GM18505 (cell line): ENCODE results near the gene OSBPL3.

Experiments
- ATAC-seq: cut with Tn5 transposase; IDR thresholded peaks from one replicate; pipeline ENCODE4 v1.9.1; 2021; ENCODE audit not compliant: unreplicated experiment
- POLR2A ChIP-seq: IDR thresholded peaks from 4 replicates; pipeline ENCODE4 v1.6.1; 2011; ENCODE audit warnings: borderline replicate concordance; ENCODE audit not compliant: insufficient read depth, insufficient read length; ENCODE audit errors: extremely low read depth

OSBPL3 gene

DNA sequence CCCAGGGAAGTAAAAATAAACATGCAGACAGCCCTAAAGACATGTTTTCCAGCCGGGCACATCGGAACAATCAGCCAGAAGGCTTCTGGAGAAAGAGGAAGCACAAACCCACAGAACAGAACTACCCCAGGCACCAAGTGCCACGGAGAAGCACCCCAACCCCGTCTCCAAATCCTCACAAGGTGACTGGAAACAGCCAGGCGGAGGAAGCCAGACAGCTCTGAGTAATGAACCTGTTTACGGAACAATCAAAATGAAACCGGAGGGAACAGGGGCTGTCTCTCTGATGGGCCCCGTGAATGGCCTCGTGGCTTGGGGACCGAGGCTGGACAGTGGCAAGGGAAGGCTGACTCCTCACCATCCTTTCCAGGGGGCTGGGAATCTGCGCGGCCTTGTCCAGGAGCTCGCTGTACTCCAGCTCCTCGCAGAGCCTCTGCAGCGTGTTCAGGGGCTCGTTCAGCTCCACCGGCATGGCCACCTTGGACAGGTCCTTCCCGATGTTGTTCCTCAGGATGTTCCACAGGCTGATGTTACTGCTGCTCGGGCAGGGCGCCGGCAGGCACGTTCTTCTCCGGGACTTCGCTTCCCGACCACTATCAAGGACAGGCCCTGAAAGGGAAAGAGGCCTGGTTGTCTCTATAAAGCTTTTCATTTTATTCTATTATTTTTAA, 145.7 kb downstream of the OSBPL3 start:
- TF ChIP-seq POLR2A = peak; percentile 39
- peak; percentile 31 for ATAC-seq

DNA sequence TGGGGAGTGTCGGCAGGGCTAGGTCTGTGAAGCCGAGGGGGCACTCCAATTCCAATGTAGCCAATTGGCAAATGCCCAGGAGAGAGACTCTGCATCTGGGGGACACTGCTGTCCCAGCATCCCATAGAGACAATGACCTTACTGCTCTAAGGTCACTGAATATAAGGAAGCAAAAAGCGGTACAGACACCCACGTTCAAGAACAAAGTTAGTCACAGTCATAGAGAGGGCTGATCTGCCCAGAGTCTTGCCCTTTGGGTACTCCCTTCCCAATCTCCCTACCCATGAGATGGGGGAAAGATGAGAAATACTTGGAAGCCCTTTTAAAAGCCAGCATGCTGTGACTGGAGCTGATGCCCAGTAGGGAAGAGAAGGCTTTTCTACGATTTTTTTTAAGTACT, 146.4 kb downstream of the OSBPL3 start:
- no peak for TF ChIP-seq POLR2A
- ATAC-seq = no peak

DNA sequence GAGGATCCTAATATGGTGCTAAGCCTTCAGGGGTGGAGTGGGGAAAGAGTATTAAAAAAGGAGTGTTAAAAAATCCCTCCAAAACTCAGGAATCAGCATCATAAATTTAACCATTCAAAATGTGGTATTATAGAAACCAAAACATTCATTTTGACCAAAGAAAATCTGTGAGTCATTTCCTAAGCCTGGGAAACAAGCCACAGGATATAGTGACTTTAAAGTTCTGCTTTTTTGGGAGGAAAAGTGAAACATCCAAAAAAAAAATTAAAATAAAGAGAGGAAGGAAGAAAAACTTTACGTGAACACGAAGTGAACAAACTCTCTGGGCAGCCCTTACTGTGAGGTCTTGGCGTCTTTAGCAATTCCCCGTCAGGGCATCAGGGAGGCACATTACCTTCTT, 148.7 kb downstream of the OSBPL3 start:
- TF ChIP-seq POLR2A = no peak
- ATAC-seq = no peak

DNA sequence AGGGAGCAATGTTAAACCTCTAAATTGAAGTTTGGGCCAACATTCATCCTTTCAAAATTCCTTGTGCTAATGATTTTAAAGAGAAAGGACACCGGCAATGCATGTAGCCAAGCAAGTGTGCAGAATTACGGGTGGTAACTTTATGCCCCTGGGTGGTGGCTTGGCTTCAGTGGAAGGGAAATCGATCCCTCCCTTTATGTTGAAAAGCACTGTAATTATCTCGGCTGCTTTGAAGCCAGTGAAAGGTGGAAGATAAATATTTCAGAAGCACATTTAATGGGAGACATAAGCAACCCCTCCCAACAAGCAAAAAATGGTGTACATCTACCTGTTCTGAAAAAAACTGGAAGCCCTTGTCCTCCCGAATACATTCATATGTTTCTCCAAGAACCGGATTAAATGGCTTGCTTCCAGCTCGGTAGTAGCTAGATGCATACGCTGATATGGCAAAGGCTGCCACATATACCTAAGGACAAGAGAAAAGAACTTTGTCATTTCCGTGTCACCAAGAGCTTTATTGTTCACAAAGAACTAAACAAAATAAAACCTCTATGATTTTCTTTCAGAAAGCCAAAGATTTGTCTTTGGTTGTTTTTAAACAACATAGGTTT, 149.4 kb downstream of the OSBPL3 start:
- TF ChIP-seq POLR2A = no peak
- ATAC-seq = no peak

DNA sequence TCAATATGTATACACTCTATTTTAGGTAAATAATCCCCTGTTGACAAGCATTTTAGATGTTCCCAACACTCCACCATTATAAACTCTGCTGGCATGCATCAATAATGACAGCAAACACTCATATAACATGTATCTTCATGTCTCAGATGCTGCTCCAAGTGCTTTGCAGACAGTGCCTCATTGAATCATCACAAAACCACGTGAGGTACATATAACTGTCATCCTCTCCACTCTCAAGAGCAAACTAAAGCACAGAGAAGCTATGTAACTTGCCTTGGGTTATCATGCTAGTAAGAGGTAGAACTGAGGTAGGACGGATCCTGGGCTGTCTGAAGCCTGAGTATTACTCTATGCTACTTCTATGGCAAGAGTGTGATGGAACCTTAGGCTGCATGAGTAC, 150.2 kb downstream of the OSBPL3 start:
- no peak for ATAC-seq
- TF ChIP-seq POLR2A = no peak

DNA sequence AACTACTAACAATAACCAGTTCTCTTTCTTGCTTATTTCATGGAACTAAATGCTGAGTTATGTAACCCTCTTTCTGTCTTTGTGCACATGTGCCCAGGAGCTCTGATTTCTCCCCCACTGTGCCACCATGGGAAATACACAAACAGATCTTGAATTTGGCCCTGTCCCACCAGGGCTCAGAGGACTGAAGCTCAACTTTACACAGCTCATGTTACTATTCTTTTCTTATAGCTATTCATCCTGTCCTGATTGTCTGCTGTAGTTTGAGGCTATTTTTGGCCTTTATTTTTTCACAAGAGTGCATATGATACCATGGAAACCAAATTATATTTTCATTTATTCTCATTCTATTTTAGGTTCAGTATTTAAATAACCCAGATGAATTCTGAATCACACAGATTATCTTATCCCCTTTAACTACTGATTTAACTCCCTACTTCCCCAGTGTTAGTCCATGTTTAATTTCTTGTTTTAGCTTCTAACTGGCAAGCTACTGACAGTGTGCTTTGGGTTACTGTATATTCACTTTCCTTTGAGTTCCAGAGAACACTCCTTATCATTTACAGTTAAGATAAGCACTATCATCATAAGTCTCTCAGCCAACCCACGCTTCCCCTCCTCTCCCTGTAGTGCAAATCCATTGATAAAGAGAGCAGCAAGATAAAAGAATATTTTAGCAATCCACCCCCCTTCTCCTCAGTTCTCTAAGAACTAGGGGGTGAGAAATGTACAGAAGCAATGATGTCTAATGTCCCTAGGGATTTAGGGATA, 150.9 kb downstream of the OSBPL3 start:
- TF ChIP-seq POLR2A = no peak
- no peak for ATAC-seq

DNA sequence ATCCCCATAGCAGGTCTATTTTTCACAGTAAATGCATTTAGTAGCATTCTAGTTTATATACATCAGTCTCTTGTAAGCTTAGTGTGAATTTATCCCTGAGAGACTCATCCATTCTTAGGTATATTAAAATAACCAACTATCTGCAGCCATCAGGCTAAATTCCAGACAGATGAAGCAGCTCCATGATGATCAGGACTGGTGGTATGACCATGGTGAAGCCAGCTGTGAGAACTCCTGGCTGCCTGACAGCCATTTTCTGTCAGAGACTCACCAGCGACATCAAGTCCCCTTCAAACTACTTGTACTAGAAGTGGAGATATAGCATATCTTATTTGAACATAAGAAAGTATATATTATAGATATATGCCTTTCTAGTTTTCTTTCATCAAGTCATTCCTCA, 152.4 kb downstream of the OSBPL3 start:
- TF ChIP-seq POLR2A = no peak
- no peak for ATAC-seq

DNA sequence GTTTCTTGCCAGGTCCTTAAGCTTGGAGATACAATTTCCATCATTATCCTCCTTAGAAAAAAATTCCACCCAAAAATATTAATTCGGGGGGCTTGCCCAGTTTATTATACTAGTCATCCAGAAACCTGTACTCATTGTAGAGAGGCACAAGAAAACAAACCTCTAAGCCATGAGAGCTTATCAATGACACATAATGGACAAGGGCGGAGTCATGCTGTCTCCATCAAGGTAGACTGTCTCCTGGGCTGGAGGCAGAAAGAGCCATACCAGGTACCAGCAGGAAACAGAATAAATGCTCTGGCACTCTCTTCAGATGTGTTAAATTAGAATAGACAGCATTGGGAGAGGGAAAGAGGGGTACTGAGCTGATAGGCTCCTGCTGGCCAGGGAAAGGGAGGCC, 153.0 kb downstream of the OSBPL3 start:
- no peak for ATAC-seq
- TF ChIP-seq POLR2A = no peak

DNA sequence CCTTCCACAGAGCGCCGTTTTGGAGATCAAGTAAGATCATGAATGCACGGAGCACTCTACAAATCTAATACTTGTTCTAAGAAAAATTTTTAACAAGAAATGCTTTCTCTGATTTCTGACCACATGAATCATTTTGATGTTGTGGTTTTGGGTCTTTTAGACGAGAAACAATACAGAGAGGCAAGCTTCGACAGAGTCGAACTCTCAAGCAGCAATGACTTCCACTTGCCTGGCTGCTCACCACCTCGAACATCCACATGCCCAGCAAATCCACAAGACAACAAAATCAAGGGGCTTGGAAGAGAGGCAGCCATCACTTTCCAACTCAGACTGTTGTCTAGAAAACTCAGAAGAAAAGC, 153.3 kb downstream of the OSBPL3 start:
- ATAC-seq = no peak

DNA sequence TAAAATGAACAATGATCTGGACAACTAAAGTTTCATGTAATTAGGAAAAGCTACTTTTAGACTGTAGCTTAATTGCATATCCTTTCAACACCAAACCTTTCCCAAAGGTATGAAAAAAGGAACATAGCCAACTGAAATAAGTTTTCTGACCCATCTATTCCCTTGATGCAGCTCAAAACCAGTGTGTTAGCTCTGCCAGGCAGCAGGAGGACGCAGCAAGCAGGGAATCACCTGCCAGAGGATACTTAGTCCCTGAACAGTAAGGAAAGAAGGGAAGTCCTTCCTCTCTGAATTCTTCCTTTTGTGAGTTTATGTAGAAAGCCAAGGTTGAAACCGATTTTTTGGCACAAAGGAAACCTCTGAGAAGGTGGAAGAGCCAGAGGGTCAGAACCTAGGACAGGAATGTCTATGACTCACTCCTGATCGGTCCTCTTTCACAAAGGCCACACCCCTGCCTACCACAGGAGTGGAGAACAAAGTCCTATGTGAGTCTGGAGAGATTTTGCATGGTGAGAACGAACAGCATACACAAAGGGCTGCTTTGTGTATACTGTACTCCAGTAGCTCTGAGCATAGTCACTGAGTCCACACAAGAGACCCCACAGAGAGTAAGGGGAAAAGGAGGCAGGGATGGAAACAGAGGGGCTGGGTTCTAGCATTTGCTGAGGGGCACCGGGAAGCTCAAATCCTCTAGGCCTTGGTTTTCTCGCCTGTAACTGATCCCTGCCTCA, 153.9 kb downstream of the OSBPL3 start:
- no peak for TF ChIP-seq POLR2A
- no peak for ATAC-seq

More for the DNA sequence above, 153.3 kb downstream of the OSBPL3 start:
- no peak for TF ChIP-seq POLR2A

DNA sequence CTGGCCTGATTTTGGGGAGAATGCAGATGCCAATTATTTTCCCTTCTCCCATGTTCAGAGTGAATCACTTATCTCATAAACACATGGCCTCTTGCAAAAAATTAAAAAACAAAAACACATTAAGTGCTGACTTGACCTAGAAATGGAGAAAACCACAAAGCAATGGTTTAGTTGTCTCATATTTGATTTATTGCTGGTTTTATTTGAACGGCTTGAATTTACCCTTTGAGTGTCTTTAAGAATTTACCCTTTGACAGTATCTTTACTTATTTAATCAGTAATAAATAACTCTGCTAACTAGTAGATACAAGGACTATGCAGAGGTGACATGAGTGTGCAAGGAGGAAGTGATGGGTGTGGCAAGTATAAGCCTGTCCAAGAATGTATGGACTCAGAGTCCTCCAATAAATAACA, 154.6 kb downstream of the OSBPL3 start:
- TF ChIP-seq POLR2A = no peak
- ATAC-seq = no peak

DNA sequence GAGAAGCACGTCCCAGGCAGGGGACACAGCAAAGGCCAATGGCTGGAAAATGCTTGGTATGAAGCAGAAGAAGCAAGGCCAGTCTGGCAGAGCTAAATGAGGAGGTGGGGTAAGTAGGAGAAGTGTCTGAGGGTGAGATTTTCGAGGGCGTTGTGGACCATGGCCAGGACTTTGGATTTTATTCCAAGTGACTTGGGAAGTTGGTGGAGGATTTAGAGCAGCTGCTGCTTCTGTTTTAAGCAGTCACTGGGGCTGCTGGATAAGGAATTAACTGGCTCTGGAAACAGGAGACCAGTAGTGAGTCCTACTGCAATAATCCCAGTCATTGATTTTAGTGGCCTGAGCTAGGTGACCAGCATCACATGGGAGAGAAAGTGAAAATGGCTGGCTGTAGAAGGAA, 155.1 kb downstream of the OSBPL3 start:
- TF ChIP-seq POLR2A = no peak
- ATAC-seq = no peak

DNA sequence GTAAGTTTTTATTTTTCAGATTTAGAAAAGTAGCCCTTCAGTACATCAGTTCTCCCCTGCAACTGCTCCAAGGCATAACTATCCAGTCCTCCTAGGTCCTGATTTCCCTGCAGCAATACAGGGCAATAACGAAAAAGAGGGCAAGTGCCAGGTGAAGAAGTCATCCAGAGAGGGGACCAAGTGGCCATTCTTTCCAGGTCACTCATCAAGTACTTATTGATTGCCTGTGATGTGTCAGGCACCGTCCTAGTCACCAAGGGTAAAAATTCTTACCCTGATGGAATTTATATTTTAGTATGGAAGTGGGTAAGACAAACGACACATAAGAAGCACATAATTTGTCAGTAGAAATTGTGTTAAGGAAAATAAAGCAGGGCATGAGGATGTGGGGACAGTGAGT, 155.6 kb downstream of the OSBPL3 start:
- no peak for TF ChIP-seq POLR2A

DNA sequence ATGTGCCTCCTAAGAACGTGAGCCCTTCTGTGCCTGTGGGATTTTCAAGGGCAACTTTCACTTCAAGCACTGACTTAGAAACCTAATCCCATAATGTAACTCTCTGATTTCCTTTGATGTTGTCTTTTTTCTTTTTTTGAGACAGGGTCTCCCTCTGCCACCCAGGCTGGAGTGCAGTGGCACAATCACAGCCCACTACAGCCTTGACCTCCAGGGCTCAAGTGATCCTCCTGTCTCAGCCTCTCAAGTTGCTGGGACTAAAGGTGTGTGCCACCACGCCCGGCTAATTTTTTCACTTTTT, 158.3 kb downstream of the OSBPL3 start:
- no peak for ATAC-seq
- no peak for TF ChIP-seq POLR2A

More for the DNA sequence above, 155.6 kb downstream of the OSBPL3 start:
- no peak for ATAC-seq

DNA sequence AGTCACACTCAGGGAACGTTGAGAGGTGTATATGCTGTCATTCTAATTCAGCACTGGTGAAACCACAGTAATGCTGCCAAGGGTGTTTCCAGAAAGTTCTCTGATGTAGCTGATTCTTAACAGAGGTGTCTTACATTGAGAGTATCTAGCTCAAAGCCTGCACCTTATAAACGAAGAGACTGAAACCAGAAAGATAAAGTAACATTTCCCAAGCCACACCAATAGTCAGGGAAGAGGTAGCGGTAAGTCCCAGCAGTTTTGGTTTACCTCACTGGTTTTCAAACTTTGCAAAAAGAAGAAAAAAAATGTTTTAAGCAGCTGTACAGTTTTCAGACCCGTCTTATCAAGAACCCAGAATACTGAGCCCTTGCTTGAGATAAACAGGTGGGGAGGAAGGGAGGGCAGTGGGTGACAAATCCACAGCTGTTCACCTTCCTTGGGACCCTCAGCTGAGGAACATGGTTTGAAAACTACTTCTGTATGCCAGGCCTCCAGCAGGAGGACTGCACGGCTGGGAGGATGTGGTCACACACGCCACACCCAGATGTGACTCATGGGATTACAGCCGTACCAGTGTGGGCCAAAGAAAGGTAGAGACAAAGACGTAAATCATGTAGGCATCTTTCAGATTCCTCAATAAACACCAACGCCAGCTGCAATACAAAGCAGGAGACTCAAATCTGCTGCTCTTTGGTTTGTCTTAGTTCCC, 158.8 kb downstream of the OSBPL3 start:
- TF ChIP-seq POLR2A = peak; percentile 59
- peak; percentile 72 for ATAC-seq
